ENCODE data around the gene OR5D16.
"Not testable (repeated sequence)": the region's sequence is repeated elsewhere in the genome, so short reads cannot be mapped to it uniquely, and the experiment has no call there.

DNA sequence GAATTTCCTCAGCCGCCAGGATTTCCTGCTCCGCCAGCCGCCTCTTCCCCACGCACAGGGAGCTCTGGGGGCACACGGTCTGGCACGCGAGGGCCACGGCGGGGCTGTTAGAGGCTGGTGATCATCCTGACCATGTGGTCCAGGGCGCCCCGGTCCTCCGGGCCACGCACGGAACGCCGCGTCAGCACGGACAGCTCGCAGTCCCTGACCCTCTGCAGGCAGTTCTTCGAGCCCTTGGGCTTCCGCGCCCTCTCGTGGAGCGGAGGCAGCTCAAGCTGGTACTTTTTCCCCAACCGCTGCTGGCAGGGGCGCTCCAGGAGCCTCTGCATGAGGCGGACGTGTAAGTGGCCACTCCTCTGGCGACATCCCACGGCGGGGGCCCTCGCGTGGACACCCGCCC lies 34.6 kb downstream of the OR5D16 start:
- TF ChIP-seq, protein P1, sequence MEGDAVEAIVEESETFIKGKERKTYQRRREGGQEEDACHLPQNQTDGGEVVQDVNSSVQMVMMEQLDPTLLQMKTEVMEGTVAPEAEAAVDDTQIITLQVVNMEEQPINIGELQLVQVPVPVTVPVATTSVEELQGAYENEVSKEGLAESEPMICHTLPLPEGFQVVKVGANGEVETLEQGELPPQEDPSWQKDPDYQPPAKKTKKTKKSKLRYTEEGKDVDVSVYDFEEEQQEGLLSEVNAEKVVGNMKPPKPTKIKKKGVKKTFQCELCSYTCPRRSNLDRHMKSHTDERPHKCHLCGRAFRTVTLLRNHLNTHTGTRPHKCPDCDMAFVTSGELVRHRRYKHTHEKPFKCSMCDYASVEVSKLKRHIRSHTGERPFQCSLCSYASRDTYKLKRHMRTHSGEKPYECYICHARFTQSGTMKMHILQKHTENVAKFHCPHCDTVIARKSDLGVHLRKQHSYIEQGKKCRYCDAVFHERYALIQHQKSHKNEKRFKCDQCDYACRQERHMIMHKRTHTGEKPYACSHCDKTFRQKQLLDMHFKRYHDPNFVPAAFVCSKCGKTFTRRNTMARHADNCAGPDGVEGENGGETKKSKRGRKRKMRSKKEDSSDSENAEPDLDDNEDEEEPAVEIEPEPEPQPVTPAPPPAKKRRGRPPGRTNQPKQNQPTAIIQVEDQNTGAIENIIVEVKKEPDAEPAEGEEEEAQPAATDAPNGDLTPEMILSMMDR (IDR thresholded peaks at IDR 0.05; ENCODE audit: low read depth, low read length) = not testable (repeated sequence)
- not testable (repeated sequence) for TF ChIP-seq EZH2phosphoT487 (IDR thresholded peaks at IDR 0.05; ENCODE audit: low read depth)

Data from OCI-LY3 (cell line).